Measurements from ENCODE around the gene CXCL8. TPM values are rescaled to one million over a fixed set of nuclear protein-coding genes. Genes with fewer than 3 reads are reported as not detected.

Gene CXCL8
- total and polyA plus RNA-seq, 2 donors (not counting 3 experiments of a cell fraction or from before 2014, with no cell fraction given) = 6.4 to 12.6 TPM

DNA sequence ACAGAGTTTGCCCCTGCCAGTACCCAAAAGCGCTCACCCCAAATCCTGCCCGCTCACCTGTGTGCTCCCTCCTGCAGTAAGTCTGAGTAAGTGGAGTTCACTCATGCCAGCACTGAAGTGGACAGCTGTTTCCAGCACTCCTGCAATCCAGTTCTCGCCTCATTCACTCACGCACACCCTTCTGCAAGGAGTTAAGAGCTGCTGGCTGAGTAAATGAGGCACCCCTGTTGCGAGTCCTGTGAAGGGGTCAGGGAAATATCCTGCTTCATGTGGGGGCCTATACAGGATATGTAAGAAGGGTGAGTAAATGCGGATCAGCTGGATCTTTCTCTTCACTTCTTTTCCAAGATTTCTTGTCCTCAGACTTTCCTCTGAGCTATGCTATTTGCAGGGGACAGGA is 23.5 kb downstream of the CXCL8 start:
- ChIA-PET POLR2A (no interaction called here), CTCF (interaction anchor here (0.8 to 2.6 kb wide), 5 partner anchors 9 to 79 kb away, joined by 3 to 9 read pairs (median 3); no protein-coding TSS in a partner anchor)
- Histone ChIP-seq H3K27me3 (ENCODE audit: control insufficient read depth in 2 of 2, insufficient read depth in 2 of 2, low read length in 2 of 2) (no peaks in the 10 kb centered on the region), H3K4me1 (ENCODE audit: control insufficient read depth, extremely low read depth, insufficient read depth, low read length) (no peaks in the 10 kb centered on the region), H2AFZ (ENCODE audit: low read depth, low read length) (no peak overlapping the region), H3K4me3 (replicated peaks in 1 of 3; ENCODE audit: insufficient read depth in 1 of 3, low read depth in 1 of 3, low read length in 3 of 3) (no peak overlapping the region), H3K79me2 (ENCODE audit: control insufficient read depth, insufficient read depth, low read length) (no peaks in the 10 kb centered on the region), H3K27ac (ENCODE audit: insufficient read depth, low read depth, low read length) (no peak overlapping the region), H3K4me2 (ENCODE audit: insufficient read depth, low read length) (no peak overlapping the region), H3K9me3 (replicated peaks; ENCODE audit: control insufficient read depth, insufficient read depth, low read length) (no peaks in the 10 kb centered on the region), H3K9ac (replicated peaks; ENCODE audit: extremely low read depth, insufficient read depth, low read length) (no peak overlapping the region), H3K9me1 (replicated peaks; ENCODE audit: control insufficient read depth, extremely low read depth, insufficient read depth, low read length) (no peaks in the 10 kb centered on the region), H3K36me3 (ENCODE audit: control insufficient read depth in 2 of 2, extremely low read depth in 1 of 2, insufficient read depth in 2 of 2, low read length in 2 of 2) (no peaks in the 10 kb centered on the region), H4K20me1 (replicated peaks; ENCODE audit: control insufficient read depth, extremely low read depth, insufficient read depth, low read length) (no peaks in the 10 kb centered on the region)
- TF ChIP-seq POLR2A (IDR thresholded peaks at IDR 0.05; ENCODE audit: low read depth, low read length) (no peak), POLR2AphosphoS5 (IDR thresholded peaks at IDR 0.05; ENCODE audit: insufficient read depth, low read depth, low read length) (no peak), MAX (IDR thresholded peaks at IDR 0.05; ENCODE audit: insufficient read depth, insufficient read length) (no peak), MYC (IDR thresholded peaks at IDR 0.05; ENCODE audit: low read depth, low read length) (no peak), GATA2 (IDR thresholded peaks at IDR 0.05; ENCODE audit: insufficient read depth, insufficient read length, low read depth, low read length) (no peak), EZH2 (IDR thresholded peaks at IDR 0.05; ENCODE audit: borderline replicate concordance, low read depth, low read length, severe bottlenecking) (no peak), JUN (IDR thresholded peaks at IDR 0.05; ENCODE audit: borderline replicate concordance, insufficient read depth, insufficient read length, low read depth) (no peak), FOS (IDR thresholded peaks at IDR 0.05; ENCODE audit: borderline replicate concordance, insufficient read depth, low read length) (no peak), CTCF (IDR thresholded peaks at IDR 0.05; ENCODE audit: extremely low read depth in 1 of 2, insufficient read depth in 1 of 2, low read depth in 1 of 2, low read length in 2 of 2) (no peak)
- BruUV-seq (replicated peaks) = no TSS peak
- intact Hi-C loops (cut with micrococcal nuclease) = no loop called here
- FAIRE-seq = no peak
- dilution Hi-C loops (cut with MboI; ENCODE audit: extremely low pct_ligation_motif_present, low sequenced_read_pairs) = no loop called here
- DNase-seq (ENCODE audit: low read depth, low spot score) = no peak
